Measurements from ENCODE around the gene MCOLN1. TPM values are rescaled to one million over a fixed set of nuclear protein-coding genes. Genes with fewer than 3 reads are reported as not detected.

MCOLN1 gene
- total RNA-seq, 1 donor from 2014 or later = 18.5 TPM

GRCh38 chr19:7521551-7522071, 813 bp upstream of the MCOLN1 start:
- ATAC-seq (no peak), DNase-seq (no peak)
- intact Hi-C loops (cut with micrococcal nuclease) = no loop called here

DNA sequence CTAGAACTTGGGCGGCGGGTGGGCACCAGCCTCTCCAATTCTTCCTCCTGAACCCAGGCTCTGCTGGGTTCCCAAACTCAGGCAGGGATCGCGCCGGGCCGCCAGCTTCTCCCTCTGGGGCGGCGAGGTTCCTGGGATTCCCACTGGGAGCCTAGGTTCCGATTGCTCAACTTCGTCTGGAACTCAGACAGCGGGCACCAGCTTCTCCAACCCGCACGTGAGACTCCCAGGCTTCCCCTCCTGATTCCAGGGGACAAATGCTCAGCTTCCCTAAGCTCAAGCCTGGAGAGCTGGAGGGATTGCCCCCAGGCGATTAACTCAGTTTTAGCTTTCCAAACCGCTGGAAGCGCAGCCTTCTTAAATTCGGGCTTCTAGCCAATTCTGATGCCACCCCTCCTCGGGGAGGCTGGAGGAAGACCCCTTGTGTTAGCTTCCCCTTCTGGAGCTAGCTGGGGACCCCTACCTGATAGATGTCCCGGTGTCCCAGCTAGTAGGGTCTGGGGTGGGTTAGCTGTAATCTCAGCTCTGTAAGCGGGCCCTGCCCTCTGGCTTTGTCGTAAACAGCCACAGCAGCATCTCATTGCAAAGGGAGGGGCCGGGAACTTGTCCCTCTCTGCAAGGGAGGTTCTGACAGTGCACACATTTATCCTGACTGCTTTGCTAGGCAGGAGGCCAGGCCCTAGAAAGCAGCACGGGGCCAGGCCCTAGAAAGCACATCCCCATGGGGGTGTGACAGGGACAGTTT, 671 bp downstream of the MCOLN1 start:
- intact Hi-C loops (cut with micrococcal nuclease) = no loop called here
- no peak for DNase-seq
- ATAC-seq = no peak

- intact Hi-C loops (cut with micrococcal nuclease) = no loop called here
Measured at GRCh38 chr19:7524523-7524922, 2.1 kb downstream of the MCOLN1 start.

DNA sequence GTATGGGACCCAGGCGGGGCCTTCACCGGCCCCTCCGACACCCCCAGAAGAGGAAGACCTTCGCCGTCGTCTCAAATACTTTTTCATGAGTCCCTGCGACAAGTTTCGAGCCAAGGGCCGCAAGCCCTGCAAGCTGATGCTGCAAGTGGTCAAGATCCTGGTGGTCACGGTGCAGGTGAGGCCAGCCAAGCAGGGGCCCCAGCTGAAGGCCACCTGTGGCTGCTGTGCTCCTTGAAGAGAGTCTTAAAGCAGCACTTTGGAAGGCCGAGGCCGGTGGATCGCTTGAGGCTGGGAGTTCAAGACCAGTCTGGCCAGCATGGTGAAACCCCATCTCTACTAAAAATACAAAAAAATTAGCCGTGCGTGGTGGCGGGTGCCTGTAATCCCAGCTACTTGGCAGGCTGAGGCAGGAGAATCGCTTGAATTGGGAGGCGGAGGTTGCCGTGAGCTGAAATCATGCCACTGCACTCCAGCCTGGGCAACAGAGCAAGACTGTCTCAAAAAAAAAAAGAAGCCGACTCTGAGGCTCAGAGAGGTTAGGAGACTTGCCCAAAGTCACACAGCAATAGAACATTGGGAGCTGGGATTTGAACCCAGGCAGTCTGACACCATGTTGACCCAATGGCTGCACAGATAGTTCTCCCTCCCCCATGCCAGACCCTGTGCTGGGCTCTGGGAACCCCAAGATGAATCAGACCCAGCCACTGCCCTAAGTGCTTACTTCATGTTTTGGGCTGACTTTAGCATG, 2.7 kb downstream of the MCOLN1 start:
- no peak for ATAC-seq
- no peak for DNase-seq
- intact Hi-C loops (cut with micrococcal nuclease) = no loop called here

More at GRCh38 chr19:7524523-7524922, 2.1 kb downstream of the MCOLN1 start:
- ATAC-seq (no peak), DNase-seq (no peak)

DNA sequence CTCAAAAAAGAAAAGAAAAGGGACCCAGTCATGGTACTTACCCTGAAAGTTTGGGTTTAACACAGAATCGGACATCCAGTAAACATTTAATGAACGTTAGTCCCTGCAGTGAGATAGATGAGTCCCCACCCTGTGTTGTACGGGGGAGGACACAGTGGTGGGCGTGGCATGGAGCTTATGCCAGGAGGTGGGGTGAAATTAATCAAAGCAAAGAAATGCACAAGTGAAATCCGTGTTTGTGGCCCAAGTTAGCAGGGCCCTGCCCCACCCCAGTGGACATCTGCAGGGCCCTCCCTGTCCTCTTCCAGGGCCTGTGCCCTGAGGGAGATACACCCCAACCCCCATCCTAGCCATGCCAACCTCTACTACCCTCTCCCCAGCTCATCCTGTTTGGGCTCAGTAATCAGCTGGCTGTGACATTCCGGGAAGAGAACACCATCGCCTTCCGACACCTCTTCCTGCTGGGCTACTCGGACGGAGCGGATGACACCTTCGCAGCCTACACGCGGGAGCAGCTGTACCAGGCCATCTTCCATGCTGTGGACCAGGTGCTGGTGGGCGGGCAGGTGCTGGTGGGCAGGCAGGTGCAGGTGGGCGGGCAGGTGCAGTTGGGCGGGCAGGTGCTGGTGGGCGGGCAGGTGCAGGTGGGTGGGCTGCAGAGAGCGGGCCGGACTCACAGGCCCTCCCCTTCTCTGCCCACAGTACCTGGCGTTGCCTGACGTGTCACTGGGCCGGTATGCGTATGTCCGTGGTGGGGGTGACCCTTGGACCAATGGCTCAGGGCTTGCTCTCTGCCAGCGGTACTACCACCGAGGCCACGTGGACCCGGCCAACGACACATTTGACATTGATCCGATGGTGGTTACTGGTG, 3.9 kb downstream of the MCOLN1 start:
- DNase-seq (no peak), ATAC-seq (no peak)
- intact Hi-C loops (cut with micrococcal nuclease) = no loop called here

DNA sequence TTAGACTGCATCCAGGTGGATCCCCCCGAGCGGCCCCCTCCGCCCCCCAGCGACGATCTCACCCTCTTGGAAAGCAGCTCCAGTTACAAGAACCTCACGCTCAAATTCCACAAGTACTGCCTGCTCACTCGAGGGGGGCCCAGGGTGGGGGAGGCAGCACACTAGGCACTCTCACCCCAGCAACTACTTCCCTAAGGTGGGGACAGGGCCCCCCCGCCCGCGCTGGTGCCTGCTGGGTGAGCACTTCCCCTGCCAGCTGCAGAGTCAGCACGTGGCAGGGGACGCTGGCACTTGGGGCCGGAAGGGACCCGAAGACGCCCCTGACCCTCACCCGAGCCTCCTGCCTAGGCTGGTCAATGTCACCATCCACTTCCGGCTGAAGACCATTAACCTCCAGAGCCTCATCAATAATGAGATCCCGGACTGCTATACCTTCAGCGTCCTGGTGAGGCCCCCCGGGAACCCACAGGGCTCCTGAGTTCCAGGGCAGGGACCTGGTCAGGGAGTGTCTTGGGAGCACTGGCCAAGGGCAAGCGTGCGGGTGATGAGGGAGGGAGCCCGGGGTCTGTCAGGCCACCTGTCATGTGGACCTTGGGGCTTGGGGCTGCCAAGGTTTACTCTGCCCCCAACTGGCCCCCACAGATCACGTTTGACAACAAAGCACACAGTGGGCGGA, 5.2 kb downstream of the MCOLN1 start:
- peak; percentile 73 for DNase-seq
- intact Hi-C loops (cut with micrococcal nuclease) = no loop called here
- ATAC-seq = peak; percentile 42

GRCh38 chr19:7528192-7528519, 5.7 kb downstream of the MCOLN1 start:
- ATAC-seq = no peak
- intact Hi-C loops (cut with micrococcal nuclease) = no loop called here
- no peak for DNase-seq

DNA sequence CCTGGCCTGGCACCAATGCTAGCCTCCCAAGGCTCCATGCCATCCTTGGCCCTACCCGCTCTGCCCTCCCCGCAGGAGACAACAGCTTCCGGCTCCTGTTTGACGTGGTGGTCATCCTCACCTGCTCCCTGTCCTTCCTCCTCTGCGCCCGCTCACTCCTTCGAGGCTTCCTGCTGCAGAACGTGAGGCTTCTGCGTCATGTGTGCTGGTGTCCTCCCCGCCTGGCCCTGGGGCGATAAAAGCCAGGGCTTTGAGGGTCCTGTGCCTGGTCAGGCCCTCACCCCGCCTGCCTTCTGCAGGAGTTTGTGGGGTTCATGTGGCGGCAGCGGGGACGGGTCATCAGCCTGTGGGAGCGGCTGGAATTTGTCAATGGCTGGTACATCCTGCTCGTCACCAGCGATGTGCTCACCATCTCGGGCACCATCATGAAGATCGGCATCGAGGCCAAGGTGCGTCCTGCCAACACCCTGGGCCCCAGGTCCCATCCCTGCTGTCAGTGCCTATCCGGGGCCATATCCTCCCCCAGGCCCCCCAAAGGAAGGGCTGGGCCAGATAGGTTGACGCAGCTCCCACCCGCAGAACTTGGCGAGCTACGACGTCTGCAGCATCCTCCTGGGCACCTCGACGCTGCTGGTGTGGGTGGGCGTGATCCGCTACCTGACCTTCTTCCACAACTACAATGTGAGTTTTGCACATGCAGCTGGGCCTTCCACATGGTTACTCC, 6.3 kb downstream of the MCOLN1 start:
- intact Hi-C loops (cut with micrococcal nuclease) = no loop called here
- ATAC-seq (no peak), DNase-seq (no peak)

GRCh38 chr19:7529246-7529600, 6.8 kb downstream of the MCOLN1 start:
- intact Hi-C loops (cut with micrococcal nuclease) = no loop called here
- DNase-seq (no peak), ATAC-seq (no peak)

DNA sequence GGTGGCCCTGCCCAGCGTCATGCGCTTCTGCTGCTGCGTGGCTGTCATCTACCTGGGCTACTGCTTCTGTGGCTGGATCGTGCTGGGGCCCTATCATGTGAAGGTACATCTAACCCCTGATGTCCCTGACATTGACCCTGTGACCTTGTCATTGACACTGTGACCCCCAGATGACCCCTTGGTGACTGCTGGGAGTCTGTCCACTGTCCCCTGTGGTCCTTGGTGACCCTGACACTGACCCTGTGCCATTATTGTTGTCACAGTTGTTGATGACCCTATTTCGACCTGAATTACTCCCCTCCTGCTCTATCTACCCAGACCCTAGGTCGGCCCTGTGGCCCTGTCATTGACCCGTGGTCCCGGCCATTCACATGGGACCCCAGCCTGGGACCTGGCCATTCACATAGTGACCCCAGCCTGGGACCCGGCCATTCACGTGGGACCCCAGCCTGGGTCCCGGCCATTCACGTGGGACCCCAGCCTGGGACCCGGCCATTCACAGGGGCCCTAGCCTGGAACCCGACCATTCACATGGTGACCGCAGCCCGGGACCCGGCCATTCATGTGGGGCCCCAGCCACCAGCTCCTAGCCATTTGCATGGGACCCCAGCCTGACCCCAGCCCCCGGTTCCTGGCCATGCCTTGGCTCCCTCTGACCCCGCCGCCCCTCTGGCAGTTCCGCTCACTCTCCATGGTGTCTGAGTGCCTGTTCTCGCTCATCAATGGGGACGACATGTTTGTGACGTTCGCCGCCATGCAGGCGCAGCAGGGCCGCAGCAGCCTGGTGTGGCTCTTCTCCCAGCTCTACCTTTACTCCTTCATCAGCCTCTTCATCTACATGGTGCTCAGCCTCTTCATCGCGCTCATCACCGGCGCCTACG, 7.4 kb downstream of the MCOLN1 start:
- ATAC-seq (no peak), DNase-seq (no peak)

GRCh38 chr19:7533281-7533885, 11.0 kb downstream of the MCOLN1 start:
- intact Hi-C loops (cut with micrococcal nuclease) = no loop called here
- peak; percentile 87 for DNase-seq
- peak; percentile 27 for ATAC-seq

More for the DNA sequence above, 7.4 kb downstream of the MCOLN1 start:
- intact Hi-C loops (cut with micrococcal nuclease) = no loop called here

DNA sequence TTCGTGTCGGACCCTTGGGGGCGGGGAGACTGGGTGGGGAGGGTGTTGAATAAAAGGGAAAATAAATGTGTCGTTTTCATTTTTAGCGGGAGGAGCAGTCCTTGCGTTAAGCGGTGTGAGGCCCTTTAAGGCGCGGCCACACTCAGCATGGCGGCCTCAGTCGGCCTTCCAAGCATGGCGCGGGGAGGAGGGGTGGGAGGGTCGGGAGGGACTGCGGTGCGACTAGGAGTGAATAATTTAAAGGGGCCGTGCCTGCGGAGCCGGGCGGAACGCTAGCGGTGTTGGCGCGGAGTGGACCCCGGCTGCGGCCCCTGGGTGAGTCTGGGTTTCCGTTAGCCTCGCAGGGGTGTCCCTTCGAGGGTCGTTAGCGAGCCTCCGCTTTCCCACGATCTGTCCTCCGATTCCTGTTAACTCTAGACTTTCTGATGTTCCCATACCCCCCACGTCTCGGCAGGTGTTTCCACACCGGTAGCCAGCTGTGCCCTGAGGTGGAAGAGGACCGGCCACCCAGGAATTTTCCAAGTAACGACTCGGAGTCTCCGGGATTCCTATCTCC, 11.6 kb downstream of the MCOLN1 start:
- peak; percentile 82 for ATAC-seq
- peak; percentile 91 for DNase-seq
- intact Hi-C loops (cut with micrococcal nuclease) = no loop called here

GRCh38 chr19:7534531-7535046, 12.2 kb downstream of the MCOLN1 start:
- peak; percentile 74 for DNase-seq
- peak; percentile 65 for ATAC-seq
- intact Hi-C loops (cut with micrococcal nuclease) = no loop called here

- ATAC-seq (peak; percentile 84), DNase-seq (peak; percentile 99)
- intact Hi-C loops (cut with micrococcal nuclease) = no loop called here
Measured at GRCh38 chr19:7535047-7535997, 12.9 kb downstream of the MCOLN1 start, which contains the start of gene PNPLA6. Gene PNPLA6 (plus strand): TSS chr19:7535717. CDS start chr19:7535789, 72 bp downstream.

DNA sequence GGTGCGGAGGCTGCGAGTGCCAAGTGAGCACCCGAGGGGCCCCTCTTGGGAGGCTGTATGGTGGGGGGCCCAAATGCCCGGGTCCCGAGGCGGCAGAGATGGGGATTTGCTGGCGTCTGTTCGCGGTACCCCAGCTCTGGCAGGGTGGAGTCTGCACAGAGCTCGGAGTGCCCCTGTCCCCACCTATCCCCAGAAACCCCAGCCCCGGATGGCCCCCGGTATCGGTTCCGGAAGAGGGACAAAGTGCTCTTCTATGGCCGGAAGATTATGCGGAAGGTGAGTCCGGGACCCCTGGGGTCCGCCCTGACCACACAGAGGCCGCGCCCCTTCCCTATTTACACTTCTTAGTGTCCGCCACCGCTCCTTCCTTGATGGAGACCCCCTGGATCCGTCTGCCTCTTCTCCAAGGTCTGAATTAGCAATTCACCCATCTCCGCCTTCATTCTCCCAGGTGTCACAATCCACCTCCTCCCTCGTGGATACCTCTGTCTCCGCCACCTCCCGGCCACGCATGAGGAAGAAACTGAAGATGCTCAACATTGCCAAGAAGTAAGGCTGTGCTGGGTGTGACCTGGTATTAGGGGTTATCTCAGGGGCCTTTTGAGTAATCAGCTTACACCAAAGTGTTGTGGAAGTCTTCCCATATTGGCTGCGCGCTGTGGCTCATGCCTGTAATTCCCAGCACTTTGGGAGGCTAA, 13.7 kb downstream of the MCOLN1 start:
- intact Hi-C loops (cut with micrococcal nuclease) = no loop called here
- peak; percentile 41 for DNase-seq
- ATAC-seq = no peak
